ENCODE measurements around the gene SRD5A3. TPM values are rescaled to one million over a fixed set of nuclear protein-coding genes. Genes with fewer than 3 reads are reported as not detected.
A peak's percentile ranks its signal among the peaks of the same experiment; 100 is the strongest.

The SRD5A3 gene
- 9.0 TPM for total RNA-seq

DNA sequence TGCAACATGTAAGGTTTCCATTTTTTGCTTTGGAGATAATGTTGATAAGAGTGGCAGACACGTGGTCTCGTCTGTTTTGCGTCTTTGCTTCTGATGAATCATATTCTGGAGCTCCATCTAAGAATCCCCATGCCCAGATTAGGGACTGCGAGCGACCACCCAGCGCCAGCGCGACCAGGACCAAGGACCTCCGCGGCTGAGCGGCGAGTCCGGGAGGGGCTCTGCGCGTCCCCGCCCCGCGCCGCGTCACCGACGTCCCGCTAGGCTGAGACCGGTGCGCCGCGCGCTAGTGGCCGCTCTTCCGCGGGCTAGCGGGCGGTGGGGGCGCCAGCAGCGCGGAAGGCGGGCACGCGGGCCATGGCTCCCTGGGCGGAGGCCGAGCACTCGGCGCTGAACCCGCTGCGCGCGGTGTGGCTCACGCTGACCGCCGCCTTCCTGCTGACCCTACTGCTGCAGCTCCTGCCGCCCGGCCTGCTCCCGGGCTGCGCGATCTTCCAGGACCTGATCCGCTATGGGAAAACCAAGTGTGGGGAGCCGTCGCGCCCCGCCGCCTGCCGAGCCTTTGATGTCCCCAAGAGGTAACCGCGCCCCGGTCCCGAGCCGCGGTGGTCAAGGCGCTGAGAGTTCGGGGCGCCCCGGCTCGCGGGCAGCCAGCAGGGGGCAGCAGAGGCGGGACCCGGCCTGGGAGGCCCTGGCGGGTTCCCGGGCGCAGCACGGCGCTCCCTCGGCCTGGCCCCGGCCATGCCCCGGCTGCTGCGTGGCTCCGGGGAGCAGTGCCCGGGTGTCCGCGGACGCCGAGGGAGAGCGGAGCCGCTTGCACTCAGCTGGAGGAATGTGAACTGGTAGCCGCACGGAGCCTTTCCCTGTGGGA is at the start of gene SRD5A3:
Gene SRD5A3 (plus strand): TSS at position 263 of the 871 bp plus-strand sequence. CDS start 95 bp downstream, at position 358.
- DNase-seq (ENCODE audit: low spot score in 2 of 2): peak; percentile 85 to 86
- no peak for FAIRE-seq

DNA sequence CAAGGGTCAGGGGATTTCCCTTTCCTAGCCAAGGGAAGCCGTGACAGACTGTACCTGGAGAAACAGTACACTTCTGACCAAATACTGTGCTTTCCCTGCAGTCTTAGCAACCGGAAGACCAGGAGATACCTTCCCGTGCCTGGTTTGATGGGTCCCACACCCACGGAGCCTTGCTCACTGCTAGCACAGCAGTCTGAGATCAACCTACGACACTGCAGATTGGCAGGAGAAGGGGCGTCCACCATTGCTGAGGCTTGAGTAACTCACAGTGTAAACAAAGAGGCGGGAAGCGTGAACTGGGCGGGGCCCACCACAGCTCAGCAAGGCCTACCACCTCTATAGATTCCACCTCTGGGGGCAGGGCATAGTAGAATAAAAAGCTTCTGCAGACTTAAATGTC is 48.7 kb upstream of the SRD5A3 start:
- FAIRE-seq (no peak), DNase-seq (ENCODE audit: low spot score in 2 of 2) (no peak)

DNA sequence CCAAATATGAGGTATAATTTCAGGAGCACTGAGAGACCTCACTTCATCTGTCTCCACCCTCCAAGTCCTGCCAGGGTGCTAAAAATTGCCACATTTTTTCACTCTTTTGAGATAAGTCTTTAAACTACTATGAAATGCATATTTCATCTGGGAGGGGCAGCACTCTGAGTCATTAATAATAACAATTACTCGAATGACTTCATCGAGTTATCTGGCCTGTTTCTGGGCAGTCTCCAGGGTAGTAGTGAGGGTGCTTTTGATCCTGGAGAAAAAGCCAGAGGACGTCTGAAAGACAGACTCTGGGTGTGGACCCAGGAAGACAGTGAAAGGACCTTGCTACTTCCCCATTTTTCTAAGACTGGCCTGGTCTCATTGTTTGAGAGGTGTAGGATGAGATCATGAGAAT is 42.3 kb upstream of the SRD5A3 start:
- FAIRE-seq: no peak
- no peak for DNase-seq (ENCODE audit: low spot score in 2 of 2)

DNA sequence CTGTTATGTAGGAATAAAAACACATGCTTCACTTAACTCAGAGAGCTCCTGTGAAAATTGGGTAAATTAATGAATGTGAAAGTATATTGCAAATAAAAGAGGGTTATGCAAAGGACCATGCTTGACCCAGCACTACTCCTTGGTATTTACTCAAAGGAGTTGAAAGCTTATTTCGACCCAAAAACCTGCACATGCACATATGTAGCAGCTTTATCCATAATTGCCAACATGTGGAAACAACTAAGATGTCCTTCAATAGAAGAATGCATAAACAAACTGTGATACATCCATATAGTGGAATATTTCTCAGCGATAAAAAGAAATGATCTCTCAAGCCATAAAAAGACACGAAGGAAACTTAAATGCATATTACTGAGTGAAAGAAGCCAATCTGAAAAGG is 41.7 kb upstream of the SRD5A3 start:
- FAIRE-seq (no peak), DNase-seq (ENCODE audit: low spot score in 2 of 2) (no peak)

DNA sequence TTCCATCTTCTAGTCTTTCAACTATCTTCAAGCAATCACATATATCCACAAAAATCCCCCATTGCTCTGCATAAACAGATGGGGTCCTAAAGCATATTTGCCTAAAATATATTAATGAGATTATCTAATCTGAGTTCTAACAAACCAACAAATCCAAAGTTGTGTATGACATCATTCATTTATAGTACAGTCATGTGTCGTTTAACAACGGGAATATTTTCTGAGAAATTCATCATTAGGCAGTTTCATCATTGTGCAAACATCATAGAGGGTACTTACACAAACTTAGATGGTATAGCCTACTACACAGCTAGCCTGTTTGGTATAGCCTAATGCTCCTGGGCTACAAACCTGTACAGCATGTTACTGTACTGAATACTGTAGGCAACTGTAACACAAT is 38.0 kb upstream of the SRD5A3 start:
- no peak for FAIRE-seq
- no peak for DNase-seq (ENCODE audit: low spot score in 2 of 2)

DNA sequence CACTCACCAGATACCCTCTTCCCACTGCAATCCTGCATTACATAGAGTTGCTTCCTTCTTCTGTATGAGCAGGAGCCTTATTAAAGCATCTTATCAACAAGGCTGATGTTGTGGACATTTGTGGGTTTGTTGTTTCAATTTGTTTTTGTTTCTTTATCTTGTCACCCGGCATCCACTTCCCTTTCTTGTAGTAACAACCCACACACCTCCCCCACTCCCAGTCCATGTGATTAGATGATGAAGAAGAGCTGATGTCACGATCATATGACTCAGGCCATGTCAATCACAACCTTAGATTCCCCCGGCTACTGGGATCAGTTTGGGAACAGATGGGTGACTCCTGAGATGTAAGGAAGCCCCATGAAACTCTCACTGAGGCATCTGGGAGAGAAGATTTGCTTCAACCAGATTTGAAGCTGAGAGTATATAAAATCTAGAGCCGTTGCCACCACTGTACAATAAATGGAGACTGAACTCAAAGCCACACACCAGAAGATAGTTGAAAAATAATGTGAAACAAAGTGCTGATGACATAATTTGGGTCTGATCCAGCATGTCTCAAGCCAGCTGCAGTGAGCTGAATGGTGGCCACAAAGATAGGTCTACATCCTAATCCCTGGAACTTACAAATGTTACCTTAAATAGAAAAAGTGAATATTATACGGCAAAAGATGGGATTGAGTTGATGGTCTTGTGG is 34.1 kb upstream of the SRD5A3 start:
- FAIRE-seq (no peak), DNase-seq (ENCODE audit: low spot score in 2 of 2) (no peak)

DNA sequence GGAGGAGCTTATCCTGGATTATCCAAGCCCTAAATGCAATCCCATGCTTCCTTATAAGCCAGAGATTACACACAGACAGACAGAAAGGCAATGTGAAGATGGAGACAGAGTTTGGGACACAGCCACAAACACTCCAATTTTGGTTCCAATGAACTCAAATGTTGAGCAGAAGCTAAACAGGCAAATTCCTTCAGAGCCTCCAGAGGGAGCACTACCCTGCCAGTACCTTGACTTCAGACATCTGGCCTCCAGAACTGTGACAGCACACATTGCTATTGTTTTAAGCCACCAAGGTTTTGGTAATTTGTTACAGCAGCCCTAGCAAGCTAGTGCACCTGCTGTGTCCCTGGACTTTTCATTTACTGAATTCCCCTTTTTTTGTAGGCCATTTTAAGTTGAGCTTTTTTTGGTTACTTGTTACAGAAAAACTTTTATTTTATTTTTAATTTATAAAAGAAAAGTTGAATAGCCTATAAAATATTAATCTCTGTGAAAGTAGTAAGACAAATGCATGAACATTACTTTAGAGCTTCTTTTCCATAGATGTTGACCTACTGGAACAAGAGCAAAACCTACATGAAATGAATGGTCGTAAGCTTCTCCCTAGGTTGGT is 33.4 kb upstream of the SRD5A3 start:
- FAIRE-seq (no peak), DNase-seq (ENCODE audit: low spot score in 2 of 2) (no peak)

DNA sequence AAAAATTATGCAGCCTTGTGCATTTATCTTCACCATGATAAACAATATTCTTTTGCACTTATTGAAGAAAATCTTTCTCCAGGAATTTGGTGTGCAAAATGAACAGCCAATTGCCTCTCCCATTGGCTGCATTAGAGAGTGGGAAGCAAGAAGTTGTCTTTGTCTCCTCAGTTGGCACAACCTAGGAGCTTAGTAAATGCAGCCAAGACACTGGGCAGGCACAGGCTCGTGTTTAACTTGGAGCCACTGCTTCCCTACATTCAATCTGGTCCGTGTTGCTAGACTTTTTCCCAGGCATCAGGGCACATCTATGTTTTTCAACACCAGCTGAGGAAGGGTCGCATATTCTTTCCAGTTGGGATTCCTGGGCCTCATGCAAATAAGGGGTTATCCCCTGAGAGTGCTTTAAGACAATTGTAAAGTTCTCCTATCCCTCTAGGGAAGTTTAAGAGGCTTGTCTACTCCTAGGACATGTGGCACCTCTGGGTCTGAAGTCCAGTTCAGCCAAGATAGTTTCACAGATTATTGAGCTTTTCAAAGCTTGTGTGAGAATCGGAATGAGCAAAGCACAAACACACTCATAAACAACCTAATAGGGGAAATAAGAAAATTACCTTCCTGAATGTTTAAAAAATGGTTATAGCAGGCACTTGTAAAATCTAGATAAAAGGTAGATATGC is 31.8 kb upstream of the SRD5A3 start:
- no peak for FAIRE-seq
- no peak for DNase-seq (ENCODE audit: low spot score in 2 of 2)

DNA sequence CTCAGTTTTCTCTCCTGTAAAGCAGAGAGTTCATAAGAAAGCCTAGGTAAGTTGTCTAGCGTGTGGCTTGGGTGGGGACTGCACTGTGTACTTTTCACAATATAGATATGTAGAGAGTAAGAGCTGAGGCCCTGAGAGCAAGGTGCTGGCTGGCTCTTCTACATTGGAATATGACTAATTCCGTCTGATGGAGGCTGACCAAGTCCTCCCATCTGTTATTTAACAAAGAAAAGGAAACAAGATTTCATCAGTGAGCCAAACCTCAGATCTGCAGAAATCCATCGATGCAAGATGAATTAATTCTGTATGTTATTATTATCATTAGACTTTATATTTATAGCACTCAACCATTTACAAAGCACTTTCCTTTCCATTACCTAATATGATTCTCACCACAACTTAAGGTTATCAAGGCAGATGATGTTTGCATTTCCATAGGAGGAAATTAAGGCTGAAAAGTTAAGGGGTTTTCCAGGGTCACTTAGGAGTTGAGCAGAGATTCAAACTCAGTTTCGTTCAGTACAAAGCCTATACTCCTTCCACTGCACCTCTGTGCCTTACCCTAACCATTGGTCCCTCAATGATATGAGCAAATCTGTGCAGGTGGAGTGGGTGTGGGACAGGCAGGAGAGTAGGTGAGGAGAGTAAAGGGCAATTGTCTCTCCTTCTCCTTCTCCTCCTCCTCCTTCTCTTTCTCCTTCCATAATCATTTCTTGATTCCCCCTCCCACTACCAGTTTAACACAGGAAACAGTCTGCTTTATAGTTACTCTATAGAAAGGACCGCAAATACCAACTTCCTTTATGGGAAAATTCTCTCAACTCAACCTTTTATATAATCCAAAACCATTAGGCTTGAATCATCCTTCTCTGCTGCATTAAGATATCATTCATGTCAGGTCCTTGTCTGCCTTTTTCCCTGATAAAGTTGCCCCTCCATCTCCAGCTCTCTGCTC is 27.6 kb upstream of the SRD5A3 start:
- DNase-seq (ENCODE audit: low spot score in 2 of 2) (no peak), FAIRE-seq (no peak)

DNA sequence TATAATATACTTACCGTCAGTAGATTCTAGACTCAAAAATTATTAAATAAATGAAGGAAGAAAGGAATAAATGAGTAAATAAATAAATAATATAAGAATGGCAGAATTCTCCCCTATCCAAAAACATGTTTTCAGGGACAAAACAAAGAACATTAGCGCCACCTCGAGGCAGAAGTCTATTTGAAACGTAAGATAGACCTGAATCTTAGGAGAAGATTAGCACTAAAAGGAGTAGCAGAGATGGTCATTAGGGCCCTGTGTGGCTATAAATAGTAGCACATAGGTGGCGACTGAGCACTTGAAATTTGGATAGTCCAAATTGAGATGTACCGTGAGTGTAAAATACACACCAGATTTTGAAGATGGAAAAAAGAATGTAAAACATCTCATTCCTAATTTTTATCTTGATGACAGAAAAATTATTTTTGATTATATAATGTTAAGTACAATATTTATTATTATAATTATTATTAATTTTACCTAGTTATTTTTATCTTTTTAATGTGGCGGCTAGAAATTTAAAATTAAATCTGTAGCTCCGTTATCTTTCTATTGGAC is 24.3 kb upstream of the SRD5A3 start:
- FAIRE-seq (peak; percentile 93), DNase-seq (ENCODE audit: low spot score in 2 of 2) (peak in 1 of 2 donors; percentile 32)

DNA sequence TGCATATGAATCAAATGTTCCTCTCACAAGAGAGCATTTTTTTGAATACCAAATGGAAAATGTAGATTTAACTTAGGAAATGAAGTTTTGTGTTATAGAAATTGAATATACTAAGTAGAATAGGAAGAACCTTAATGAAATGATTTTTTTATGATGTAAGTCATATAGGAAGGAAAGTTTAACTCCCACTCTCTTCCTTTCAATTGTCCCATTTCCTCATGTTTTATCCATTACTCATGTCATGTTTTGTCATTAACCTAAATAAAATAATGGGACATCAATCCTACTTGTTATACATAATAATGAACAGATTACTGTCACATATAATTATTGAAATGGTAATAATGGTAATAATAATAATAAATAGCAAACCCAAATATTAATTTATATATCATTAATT is 22.7 kb upstream of the SRD5A3 start:
- DNase-seq (ENCODE audit: low spot score in 2 of 2) (no peak), FAIRE-seq (no peak)

DNA sequence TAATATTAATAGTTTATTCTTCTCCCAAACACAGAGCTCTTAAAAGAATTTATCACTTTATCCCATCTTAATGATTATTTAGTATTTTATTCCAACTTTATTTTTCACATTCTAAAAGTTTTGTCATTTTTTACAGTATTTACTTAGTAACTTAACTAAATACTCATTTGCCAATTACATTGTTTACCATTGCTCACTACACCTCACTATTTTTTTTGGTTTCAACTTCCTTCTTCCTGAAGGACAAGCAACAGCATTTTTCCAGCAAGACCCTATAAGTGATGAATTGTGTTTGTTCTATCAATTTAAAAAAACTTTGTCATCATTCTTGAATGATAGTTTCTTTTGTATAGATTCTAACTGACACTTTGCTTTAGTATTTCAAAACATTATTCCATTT is 19.4 kb upstream of the SRD5A3 start:
- DNase-seq (ENCODE audit: low spot score in 2 of 2) (no peak), FAIRE-seq (no peak)

DNA sequence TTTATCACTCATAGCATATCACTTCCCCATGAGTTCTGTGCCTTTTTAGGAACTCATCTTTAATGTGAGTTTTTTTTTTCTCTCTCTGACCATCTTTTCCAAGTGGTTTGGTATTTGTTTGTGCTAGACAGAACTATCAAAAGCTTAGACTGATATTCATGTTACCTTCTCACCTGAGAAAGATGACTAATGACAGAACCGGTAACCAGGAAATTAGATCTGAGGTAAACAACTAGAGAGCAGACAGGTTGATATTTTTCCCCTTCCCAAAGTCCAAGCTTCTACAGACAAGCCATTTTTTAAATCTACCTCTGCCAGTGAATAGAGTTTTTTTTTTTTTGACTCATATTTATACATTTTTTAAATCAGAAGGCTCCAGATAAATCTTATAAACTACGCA is 17.0 kb upstream of the SRD5A3 start:
- FAIRE-seq: no peak

DNA sequence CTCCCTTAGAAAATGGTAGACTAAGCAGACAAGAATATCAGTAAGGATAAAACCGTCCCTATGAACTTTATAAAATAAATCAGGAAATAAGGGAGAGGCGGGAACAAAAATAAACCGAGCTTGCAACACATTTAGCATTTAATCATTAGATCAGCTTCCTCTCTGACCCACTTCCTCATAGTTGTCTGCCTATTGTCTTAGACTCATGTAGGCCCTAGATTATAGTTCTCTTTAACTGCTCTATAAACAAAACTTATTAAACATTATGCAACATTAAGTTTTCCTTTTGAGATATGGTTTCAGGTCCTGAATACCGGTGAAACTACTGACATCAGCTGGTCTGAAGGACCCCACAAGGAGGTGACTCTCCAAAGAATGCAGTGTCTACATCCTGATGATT is 15.8 kb upstream of the SRD5A3 start:
- DNase-seq (ENCODE audit: low spot score in 2 of 2) (no peak), FAIRE-seq (no peak)

More for the DNA sequence above, 17.0 kb upstream of the SRD5A3 start:
- DNase-seq (ENCODE audit: low spot score in 2 of 2): no peak

DNA sequence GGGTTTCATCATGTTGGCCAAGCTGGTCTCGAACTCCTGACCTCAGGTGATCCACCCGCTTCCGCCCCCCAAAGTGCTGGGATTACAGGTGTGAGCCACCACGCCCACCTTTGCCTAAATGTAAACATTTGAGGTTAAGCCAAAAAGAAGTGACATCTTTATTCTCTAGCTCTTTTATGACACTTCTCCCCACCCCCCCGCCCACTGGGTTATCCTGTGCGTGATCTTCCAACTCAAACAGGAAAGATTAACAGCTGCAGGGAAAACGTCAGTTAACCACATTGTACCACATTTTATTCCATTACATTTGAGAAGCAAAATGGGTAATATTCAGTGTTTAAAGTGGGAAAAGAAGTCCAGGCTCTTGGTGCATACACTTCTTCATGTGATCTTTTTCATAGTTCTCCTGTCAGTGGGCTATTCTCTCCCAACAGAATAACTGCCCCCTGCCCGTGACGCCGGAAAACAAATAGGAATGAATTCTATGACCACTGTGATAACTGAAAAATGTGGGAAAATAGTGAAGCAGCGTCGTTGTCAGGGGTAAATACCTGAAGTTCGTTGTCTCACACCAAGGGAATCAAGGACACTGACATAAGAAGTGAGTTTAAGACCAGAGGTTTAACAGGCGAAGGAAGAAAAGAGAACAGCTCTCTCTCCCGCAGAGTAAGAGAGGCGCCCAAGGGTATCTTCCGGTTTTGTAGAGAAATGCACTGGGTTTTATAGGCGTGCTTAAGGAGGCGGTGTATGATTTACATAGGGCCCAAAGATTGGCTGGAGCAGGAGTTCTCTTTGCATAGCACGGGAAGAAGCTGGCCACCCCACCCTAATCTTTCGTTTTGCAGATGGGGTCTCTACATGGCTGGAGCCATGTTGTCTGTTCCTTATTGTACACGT is 9.7 kb upstream of the SRD5A3 start:
- DNase-seq (ENCODE audit: low spot score in 2 of 2) (no peak), FAIRE-seq (no peak)

DNA sequence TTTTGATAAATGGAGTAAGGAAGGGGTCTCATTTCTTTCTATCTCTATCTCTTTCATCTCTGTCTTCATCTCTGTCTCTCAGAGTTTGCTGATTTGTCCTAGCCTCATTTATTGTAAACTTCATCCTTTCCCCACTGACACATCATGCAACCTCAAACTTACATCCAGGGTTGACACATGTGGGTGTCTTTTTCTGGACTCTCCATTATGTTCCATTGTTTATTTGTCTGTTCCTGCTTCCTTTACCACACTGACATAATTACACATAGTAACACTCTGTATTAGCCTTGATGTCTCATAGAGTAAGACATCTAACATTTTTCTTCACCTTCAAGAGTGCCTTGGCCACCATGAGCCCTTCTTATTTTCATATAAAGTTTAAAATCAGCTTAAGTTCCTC is 8.1 kb upstream of the SRD5A3 start:
- no peak for FAIRE-seq
- DNase-seq (ENCODE audit: low spot score in 2 of 2): no peak

DNA sequence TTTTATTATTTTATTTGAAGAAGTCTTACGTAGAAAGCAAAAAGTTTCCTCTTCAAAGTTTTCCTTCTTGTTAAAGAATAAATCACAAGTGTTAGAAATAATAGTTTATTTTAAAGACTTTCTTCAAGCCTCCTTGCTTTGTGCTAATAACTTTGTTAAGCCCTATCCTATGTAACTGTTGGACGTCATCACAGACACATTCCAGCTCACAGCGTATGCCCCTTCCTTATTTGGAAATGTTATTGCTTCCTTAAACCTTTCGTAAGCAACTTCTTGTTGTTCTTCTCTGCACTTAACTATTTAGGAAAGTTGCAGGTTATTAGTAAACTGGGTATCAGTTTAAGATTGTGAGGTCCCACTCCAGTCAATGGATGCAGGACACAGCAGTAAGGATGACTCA is 7.6 kb upstream of the SRD5A3 start:
- FAIRE-seq: no peak

DNA sequence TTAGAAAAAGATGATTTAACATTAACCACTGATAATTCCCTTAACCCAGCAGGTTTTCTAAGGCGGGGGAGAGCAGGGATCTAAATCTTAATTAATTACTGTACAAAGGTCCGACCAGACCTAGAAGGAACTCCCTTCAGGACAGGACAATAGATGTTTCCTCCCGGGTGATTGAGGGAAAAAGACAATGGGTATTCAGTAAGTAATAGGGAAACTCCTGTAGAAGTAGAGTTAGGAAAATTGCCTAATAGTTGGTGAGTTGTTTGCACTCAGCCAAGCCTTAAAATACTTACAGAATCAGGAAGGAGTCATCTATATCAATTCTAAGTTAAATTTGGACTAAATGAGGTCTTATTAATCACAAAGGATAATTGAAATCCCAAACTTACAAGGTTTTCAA is 5.8 kb upstream of the SRD5A3 start:
- FAIRE-seq (no peak), DNase-seq (ENCODE audit: low spot score in 2 of 2) (no peak)

More for the DNA sequence above, 7.6 kb upstream of the SRD5A3 start:
- no peak for DNase-seq (ENCODE audit: low spot score in 2 of 2)

All from frontal cortex (tissue), 4 donors.